WTC11 (cell line): ENCODE measurements around the gene TMTC1. TPM values are rescaled to one million over a fixed set of nuclear protein-coding genes. Genes with fewer than 3 reads are reported as not detected.

ENCODE experiments used
- ATAC-seq: fragments of 200-7000 bp; cut with Tn5 transposase; 2 replicates; pipeline ENCODE4 v1.10.0; 2021; ENCODE audit warnings: mild to moderate bottlenecking, moderate library complexity
- CTCF ChIA-PET: fragments of 300-600 bp; sonication (Branson Sonifier 250); formaldehyde crosslinking; loops from one replicate; lab custom pipeline; 2021; ENCODE audit warnings: antibody characterized with exemption; lab: Charles Lee
- POLR2A ChIA-PET: fragments of 350-600 bp; sonication (Branson Sonifier 250); formaldehyde crosslinking; loops from one replicate; lab custom pipeline; 2021; ENCODE audit warnings: antibody characterized with exemption; lab: Charles Lee
- DNase-seq: peaks from one replicate; pipeline ENCODE4 v3.0.0; 2021; ENCODE audit warnings: low spot score
- H3K27ac Mint-ChIP-seq: 2 replicates; pipeline ENCODE4 v1.8.0; 2021; ENCODE audit warnings: mixed read lengths
- H3K27me3 Mint-ChIP-seq: 2 replicates; pipeline ENCODE4 v1.8.0; 2021; ENCODE audit warnings: low read depth, mild to moderate bottlenecking, moderate library complexity, mixed read lengths
- H3K36me3 Mint-ChIP-seq: 2 replicates; pipeline ENCODE4 v1.8.0; 2021; ENCODE audit warnings: mixed read lengths
- H3K4me1 Mint-ChIP-seq: 2 replicates; pipeline ENCODE4 v1.8.0; 2022; ENCODE audit warnings: mixed read lengths
- H3K4me3 Mint-ChIP-seq: 2 replicates; pipeline ENCODE4 v1.8.0; 2021; ENCODE audit warnings: mild to moderate bottlenecking, moderate library complexity, mixed read lengths
- H3K9me3 Mint-ChIP-seq: 2 replicates; pipeline ENCODE4 v1.8.0; 2021; ENCODE audit warnings: mixed read lengths
- ELF4 ChIP-seq: sonication (generic); formaldehyde crosslinking; IDR thresholded peaks from 2 replicates; pipeline ENCODE4 v1.8.1; 2022; ENCODE audit warnings: low read depth, mild to moderate bottlenecking, moderate library complexity, missing genetic modification reagents
- GABPB1 ChIP-seq: sonication (generic); formaldehyde crosslinking; IDR thresholded peaks from 2 replicates; pipeline ENCODE4 v1.8.1; 2023; ENCODE audit warnings: mild to moderate bottlenecking, missing genetic modification reagents
- JUN ChIP-seq: sonication (generic); formaldehyde crosslinking; IDR thresholded peaks from 2 replicates; pipeline ENCODE4 v1.8.0; 2023; ENCODE audit warnings: mild to moderate bottlenecking, missing genetic modification reagents
- NFE2L1 ChIP-seq: sonication (generic); formaldehyde crosslinking; IDR thresholded peaks from 2 replicates; pipeline ENCODE4 v1.8.1; 2023; ENCODE audit warnings: missing genetic modification reagents
- NR1H2 ChIP-seq: sonication (generic); formaldehyde crosslinking; IDR thresholded peaks from 2 replicates; pipeline ENCODE4 v1.9.0; 2021; ENCODE audit warnings: mild to moderate bottlenecking, moderate library complexity, missing genetic modification reagents
- RELA ChIP-seq: sonication (generic); formaldehyde crosslinking; IDR thresholded peaks from 2 replicates; pipeline ENCODE4 v1.8.1; 2022; ENCODE audit warnings: missing genetic modification reagents, mild to moderate bottlenecking, borderline replicate concordance
- SMAD3 ChIP-seq: sonication (generic); formaldehyde crosslinking; IDR thresholded peaks from 2 replicates; pipeline ENCODE4 v1.8.0; 2022; ENCODE audit warnings: missing genetic modification reagents, mild to moderate bottlenecking, borderline replicate concordance
- TCF7 ChIP-seq: sonication (generic); formaldehyde crosslinking; IDR thresholded peaks from 2 replicates; pipeline ENCODE4 v1.8.0; 2022; ENCODE audit warnings: mild to moderate bottlenecking, low read depth, missing genetic modification reagents, moderate library complexity
- ZNF121 ChIP-seq: sonication (generic); formaldehyde crosslinking; IDR thresholded peaks from 2 replicates; pipeline ENCODE4 v1.8.0; 2023; ENCODE audit warnings: missing genetic modification reagents
- ZNF263 ChIP-seq: sonication (generic); formaldehyde crosslinking; IDR thresholded peaks from 2 replicates; pipeline ENCODE4 v1.8.1; 2022; ENCODE audit warnings: low read depth, mild to moderate bottlenecking, moderate library complexity, missing genetic modification reagents
- ZNF317 ChIP-seq: sonication (generic); formaldehyde crosslinking; IDR thresholded peaks from 2 replicates; pipeline ENCODE4 v1.8.1; 2023; ENCODE audit warnings: low read depth, mild to moderate bottlenecking, moderate library complexity, missing genetic modification reagents, borderline replicate concordance
- ZNF671 ChIP-seq: fragments of 250-450 bp; sonication (Bioruptor Pico); IDR thresholded peaks from 2 replicates; pipeline ENCODE4 v1.8.0; 2021; ENCODE audit warnings: mild to moderate bottlenecking
- total RNA-seq: library from RNA; stranded (reverse); gene quantifications from 3 replicates; pipeline ENCODE4 v1.2.3, GENCODE V29; 2021
- TF ChIP-seq, protein P1 (sequence below): sonication (generic); formaldehyde crosslinking; IDR thresholded peaks from 2 replicates; pipeline ENCODE4 v1.8.1; 2023; ENCODE audit warnings: mild to moderate bottlenecking, missing genetic modification reagents, moderate library complexity
- TF ChIP-seq, protein P2 (sequence below): sonication (generic); formaldehyde crosslinking; IDR thresholded peaks from 2 replicates; pipeline ENCODE4 v1.8.1; 2022; ENCODE audit warnings: low read depth, missing genetic modification reagents, borderline replicate concordance
- TF ChIP-seq, protein P3 (sequence below): fragments of 250-450 bp; sonication (Bioruptor Pico); IDR thresholded peaks from 2 replicates; pipeline ENCODE4 v1.9.0; 2021; ENCODE audit warnings: mild to moderate bottlenecking, borderline replicate concordance
- TF ChIP-seq, protein P4 (sequence below): sonication (generic); formaldehyde crosslinking; IDR thresholded peaks from 2 replicates; pipeline ENCODE4 v1.8.1; 2023; ENCODE audit warnings: mild to moderate bottlenecking, missing genetic modification reagents
- TF ChIP-seq, protein P5 (sequence below): sonication (generic); formaldehyde crosslinking; IDR thresholded peaks from 2 replicates; pipeline ENCODE4 v1.8.0; 2022; ENCODE audit warnings: mild to moderate bottlenecking, missing genetic modification reagents
- TF ChIP-seq, protein P6 (sequence below): sonication (generic); formaldehyde crosslinking; IDR thresholded peaks from 2 replicates; pipeline ENCODE4 v1.8.1; 2022; ENCODE audit warnings: missing genetic modification reagents, borderline replicate concordance
- TF ChIP-seq, protein P7 (sequence below): sonication (generic); formaldehyde crosslinking; IDR thresholded peaks from 2 replicates; pipeline ENCODE4 v1.8.1; 2022; ENCODE audit warnings: mild to moderate bottlenecking, moderate library complexity, missing genetic modification reagents

Gene TMTC1
- total RNA-seq, 1 experiment from 2014 or later, result 17.3 TPM

DNA sequence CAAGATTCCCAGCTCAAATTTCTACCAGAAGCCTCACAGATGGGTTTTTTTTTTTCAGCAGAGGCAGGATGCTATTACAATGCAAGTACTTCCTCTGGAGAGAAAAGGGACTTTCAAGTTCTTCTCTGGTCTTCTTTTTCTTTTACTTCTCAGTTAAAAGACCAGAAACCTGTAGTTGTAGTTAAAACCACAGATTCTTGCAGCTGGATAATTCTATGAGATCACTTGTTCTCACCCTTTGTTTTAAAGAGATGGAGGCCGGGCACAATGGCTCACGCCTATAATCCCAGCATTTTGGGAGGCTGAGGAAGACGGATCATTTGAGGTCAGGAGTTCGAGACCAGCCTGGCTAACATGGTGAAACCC is 238.7 kb downstream of the TMTC1 start:
- TF ChIP-seq ZNF317 (no peak), ZNF671 (CRISPR knock-in tag) (no peak), RELA (CRISPR knock-in tag) (no peak), NFE2L1 (CRISPR knock-in tag) (no peak), ZNF263 (CRISPR knock-in tag) (no peak), NR1H2 (no peak), TCF7 (CRISPR knock-in tag) (no peak), JUN (no peak), SMAD3 (CRISPR knock-in tag) (no peak), ELF4 (CRISPR knock-in tag) (no peak), ZNF121 (no peak), GABPB1 (CRISPR knock-in tag) (no peak)
- TF ChIP-seq, protein P1, sequence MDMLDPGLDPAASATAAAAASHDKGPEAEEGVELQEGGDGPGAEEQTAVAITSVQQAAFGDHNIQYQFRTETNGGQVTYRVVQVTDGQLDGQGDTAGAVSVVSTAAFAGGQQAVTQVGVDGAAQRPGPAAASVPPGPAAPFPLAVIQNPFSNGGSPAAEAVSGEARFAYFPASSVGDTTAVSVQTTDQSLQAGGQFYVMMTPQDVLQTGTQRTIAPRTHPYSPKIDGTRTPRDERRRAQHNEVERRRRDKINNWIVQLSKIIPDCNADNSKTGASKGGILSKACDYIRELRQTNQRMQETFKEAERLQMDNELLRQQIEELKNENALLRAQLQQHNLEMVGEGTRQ (CRISPR knock-in tag), result no peak
- TF ChIP-seq, protein P2, sequence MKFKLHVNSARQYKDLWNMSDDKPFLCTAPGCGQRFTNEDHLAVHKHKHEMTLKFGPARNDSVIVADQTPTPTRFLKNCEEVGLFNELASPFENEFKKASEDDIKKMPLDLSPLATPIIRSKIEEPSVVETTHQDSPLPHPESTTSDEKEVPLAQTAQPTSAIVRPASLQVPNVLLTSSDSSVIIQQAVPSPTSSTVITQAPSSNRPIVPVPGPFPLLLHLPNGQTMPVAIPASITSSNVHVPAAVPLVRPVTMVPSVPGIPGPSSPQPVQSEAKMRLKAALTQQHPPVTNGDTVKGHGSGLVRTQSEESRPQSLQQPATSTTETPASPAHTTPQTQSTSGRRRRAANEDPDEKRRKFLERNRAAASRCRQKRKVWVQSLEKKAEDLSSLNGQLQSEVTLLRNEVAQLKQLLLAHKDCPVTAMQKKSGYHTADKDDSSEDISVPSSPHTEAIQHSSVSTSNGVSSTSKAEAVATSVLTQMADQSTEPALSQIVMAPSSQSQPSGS, result no peak
- TF ChIP-seq, protein P3, sequence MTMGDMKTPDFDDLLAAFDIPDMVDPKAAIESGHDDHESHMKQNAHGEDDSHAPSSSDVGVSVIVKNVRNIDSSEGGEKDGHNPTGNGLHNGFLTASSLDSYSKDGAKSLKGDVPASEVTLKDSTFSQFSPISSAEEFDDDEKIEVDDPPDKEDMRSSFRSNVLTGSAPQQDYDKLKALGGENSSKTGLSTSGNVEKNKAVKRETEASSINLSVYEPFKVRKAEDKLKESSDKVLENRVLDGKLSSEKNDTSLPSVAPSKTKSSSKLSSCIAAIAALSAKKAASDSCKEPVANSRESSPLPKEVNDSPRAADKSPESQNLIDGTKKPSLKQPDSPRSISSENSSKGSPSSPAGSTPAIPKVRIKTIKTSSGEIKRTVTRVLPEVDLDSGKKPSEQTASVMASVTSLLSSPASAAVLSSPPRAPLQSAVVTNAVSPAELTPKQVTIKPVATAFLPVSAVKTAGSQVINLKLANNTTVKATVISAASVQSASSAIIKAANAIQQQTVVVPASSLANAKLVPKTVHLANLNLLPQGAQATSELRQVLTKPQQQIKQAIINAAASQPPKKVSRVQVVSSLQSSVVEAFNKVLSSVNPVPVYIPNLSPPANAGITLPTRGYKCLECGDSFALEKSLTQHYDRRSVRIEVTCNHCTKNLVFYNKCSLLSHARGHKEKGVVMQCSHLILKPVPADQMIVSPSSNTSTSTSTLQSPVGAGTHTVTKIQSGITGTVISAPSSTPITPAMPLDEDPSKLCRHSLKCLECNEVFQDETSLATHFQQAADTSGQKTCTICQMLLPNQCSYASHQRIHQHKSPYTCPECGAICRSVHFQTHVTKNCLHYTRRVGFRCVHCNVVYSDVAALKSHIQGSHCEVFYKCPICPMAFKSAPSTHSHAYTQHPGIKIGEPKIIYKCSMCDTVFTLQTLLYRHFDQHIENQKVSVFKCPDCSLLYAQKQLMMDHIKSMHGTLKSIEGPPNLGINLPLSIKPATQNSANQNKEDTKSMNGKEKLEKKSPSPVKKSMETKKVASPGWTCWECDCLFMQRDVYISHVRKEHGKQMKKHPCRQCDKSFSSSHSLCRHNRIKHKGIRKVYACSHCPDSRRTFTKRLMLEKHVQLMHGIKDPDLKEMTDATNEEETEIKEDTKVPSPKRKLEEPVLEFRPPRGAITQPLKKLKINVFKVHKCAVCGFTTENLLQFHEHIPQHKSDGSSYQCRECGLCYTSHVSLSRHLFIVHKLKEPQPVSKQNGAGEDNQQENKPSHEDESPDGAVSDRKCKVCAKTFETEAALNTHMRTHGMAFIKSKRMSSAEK (CRISPR knock-in tag), result no peak
- TF ChIP-seq, protein P4, sequence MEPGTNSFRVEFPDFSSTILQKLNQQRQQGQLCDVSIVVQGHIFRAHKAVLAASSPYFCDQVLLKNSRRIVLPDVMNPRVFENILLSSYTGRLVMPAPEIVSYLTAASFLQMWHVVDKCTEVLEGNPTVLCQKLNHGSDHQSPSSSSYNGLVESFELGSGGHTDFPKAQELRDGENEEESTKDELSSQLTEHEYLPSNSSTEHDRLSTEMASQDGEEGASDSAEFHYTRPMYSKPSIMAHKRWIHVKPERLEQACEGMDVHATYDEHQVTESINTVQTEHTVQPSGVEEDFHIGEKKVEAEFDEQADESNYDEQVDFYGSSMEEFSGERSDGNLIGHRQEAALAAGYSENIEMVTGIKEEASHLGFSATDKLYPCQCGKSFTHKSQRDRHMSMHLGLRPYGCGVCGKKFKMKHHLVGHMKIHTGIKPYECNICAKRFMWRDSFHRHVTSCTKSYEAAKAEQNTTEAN, result no peak
- TF ChIP-seq, protein P5, sequence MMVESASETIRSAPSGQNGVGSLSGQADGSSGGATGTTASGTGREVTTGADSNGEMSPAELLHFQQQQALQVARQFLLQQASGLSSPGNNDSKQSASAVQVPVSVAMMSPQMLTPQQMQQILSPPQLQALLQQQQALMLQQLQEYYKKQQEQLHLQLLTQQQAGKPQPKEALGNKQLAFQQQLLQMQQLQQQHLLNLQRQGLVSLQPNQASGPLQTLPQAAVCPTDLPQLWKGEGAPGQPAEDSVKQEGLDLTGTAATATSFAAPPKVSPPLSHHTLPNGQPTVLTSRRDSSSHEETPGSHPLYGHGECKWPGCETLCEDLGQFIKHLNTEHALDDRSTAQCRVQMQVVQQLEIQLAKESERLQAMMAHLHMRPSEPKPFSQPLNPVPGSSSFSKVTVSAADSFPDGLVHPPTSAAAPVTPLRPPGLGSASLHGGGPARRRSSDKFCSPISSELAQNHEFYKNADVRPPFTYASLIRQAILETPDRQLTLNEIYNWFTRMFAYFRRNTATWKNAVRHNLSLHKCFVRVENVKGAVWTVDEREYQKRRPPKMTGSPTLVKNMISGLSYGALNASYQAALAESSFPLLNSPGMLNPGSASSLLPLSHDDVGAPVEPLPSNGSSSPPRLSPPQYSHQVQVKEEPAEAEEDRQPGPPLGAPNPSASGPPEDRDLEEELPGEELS (CRISPR knock-in tag), result no peak
- TF ChIP-seq, protein P6, sequence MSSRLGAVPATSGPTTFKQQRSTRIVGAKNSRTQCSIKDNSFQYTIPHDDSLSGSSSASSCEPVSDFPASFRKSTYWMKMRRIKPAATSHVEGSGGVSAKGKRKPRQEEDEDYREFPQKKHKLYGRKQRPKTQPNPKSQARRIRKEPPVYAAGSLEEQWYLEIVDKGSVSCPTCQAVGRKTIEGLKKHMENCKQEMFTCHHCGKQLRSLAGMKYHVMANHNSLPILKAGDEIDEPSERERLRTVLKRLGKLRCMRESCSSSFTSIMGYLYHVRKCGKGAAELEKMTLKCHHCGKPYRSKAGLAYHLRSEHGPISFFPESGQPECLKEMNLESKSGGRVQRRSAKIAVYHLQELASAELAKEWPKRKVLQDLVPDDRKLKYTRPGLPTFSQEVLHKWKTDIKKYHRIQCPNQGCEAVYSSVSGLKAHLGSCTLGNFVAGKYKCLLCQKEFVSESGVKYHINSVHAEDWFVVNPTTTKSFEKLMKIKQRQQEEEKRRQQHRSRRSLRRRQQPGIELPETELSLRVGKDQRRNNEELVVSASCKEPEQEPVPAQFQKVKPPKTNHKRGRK (CRISPR knock-in tag), result no peak
- TF ChIP-seq, protein P7, sequence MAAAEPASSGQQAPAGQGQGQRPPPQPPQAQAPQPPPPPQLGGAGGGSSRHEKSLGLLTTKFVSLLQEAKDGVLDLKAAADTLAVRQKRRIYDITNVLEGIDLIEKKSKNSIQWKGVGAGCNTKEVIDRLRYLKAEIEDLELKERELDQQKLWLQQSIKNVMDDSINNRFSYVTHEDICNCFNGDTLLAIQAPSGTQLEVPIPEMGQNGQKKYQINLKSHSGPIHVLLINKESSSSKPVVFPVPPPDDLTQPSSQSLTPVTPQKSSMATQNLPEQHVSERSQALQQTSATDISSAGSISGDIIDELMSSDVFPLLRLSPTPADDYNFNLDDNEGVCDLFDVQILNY (CRISPR knock-in tag), result no peak
- no peak overlapping the region; the same call in 1 of the 2 replicates for H3K27ac Mint-ChIP-seq
- ChIA-PET CTCF (interaction anchor here (0.9 to 1.1 kb wide), 3 partner anchors 25 to 357 kb away, joined by 3 to 4 read pairs (median 3); no protein-coding TSS in a partner anchor), POLR2A (no interaction called here)
- no peaks in the 10 kb centered on the region for H3K36me3 Mint-ChIP-seq
- no peak for DNase-seq
- H3K27me3 Mint-ChIP-seq, result no peaks in the 10 kb centered on the region
- H3K9me3 Mint-ChIP-seq, result 0 out of 2 replicates have a peak, but pooled peaks cover 4% of the 10 kb centered on the region
- no peak for ATAC-seq
- H3K4me1 Mint-ChIP-seq, result peaks cover 32% of the 10 kb centered on the region
- no peak overlapping the region for H3K4me3 Mint-ChIP-seq
